GM12878 (cell line): ENCODE measurements around the gene CEP78. TPM values are rescaled to one million over a fixed set of nuclear protein-coding genes. Genes with fewer than 3 reads are reported as not detected.

ENCODE experiments used
- ATAC-seq: fragments of 200-7000 bp; cut with Tn5 transposase; 3 replicates; pipeline ENCODE4 v1.9.1; 2020; ENCODE audit warnings: mild to moderate bottlenecking, moderate library complexity
- BruUV-seq: library from RNA; stranded (reverse); fragments of 400-500 nt; replicated peaks from 2 replicates; lab custom pipeline; 2021; lab: Mats Ljungman, UMichigan
- CTCF ChIA-PET: fragments of 300-600 bp; sonication (Branson Sonifier 250); formaldehyde crosslinking; extraction: SDS; loops from one replicate; lab custom pipeline; 2021; ENCODE audit warnings: inconsistent platforms; lab: Yijun Ruan, JAX
- POLR2A ChIA-PET: fragments of 350-600 bp; formaldehyde crosslinking; extraction: SDS; loops from one replicate; lab custom pipeline; 2021; ENCODE audit warnings: inconsistent platforms; lab: Charles Lee
- RAD21 ChIA-PET: fragments of 300-600 bp; sonication (Branson Sonifier 250); formaldehyde crosslinking; loops from one replicate; lab custom pipeline; 2023; ENCODE audit warnings: antibody characterized with exemption; ENCODE audit not compliant: unreplicated experiment; lab: Charles Lee
- SMC1A ChIA-PET: fragments of 300-600 bp; sonication (Branson Sonifier 250); formaldehyde crosslinking; loops from one replicate; lab custom pipeline; 2023; ENCODE audit not compliant: unreplicated experiment, uncharacterized antibody; lab: Charles Lee
- DNase-seq: peaks from one replicate; pipeline ENCODE4 v3.0.0-alpha.2; 2011; ENCODE audit warnings: low read depth, low spot score
- FAIRE-seq: peaks from 3 replicates; lab custom pipeline; 2011; peaks lifted over from hg19 to GRCh38; lab: Jason Lieb, UNC
- H2AFZ ChIP-seq: 2 replicates; pipeline ENCODE4 v1.6.0; 2011; ENCODE audit warnings: low read depth, low read length, control low read depth; ENCODE audit not compliant: control insufficient read depth
- H3K27ac ChIP-seq: 2 replicates; pipeline ENCODE4 v1.5.1; 2011; ENCODE audit warnings: control low read depth; ENCODE audit not compliant: control insufficient read depth, insufficient read depth
- H3K27me3 ChIP-seq, 2 experiments: replicated peaks in 1 of 2; 2 replicates each; pipeline versions ENCODE4 v1.6.0 to v1.6.1; 2011; ENCODE audit warnings: low read length in 1 of 2; ENCODE audit not compliant: control insufficient read depth in 2 of 2, insufficient read depth in 2 of 2
- H3K36me3 ChIP-seq, 2 experiments: 2 replicates each; pipeline ENCODE4 v1.5.1; 2011; ENCODE audit warnings: low read length in 1 of 2; ENCODE audit not compliant: control insufficient read depth in 2 of 2, insufficient read depth in 2 of 2
- H3K4me1 ChIP-seq: 2 replicates; pipeline ENCODE4 v1.6.1; 2011; ENCODE audit warnings: mild to moderate bottlenecking, low read length, moderate library complexity, mixed read lengths; ENCODE audit not compliant: control insufficient read depth, insufficient read depth
- H3K4me2 ChIP-seq: 2 replicates; pipeline ENCODE4 v1.6.0; 2011; ENCODE audit warnings: control low read depth; ENCODE audit not compliant: control insufficient read depth, insufficient read depth
- H3K4me3 ChIP-seq: fragments of 200-600 bp; sonication (generic); 2 replicates; pipeline ENCODE4 v1.5.1; 2016
- H3K79me2 ChIP-seq: 2 replicates; pipeline ENCODE4 v1.6.0; 2011; ENCODE audit warnings: low read length; ENCODE audit not compliant: control insufficient read depth, insufficient read depth
- H3K9ac ChIP-seq: 2 replicates; pipeline ENCODE4 v1.8.0; 2011; ENCODE audit warnings: low read length, control low read depth, mixed read lengths; ENCODE audit not compliant: control insufficient read depth, insufficient read depth
- H3K9me3 ChIP-seq: replicated peaks from 3 replicates; pipeline ENCODE4 v1.5.1; 2011; ENCODE audit warnings: mild to moderate bottlenecking, low read length; ENCODE audit not compliant: control insufficient read depth, insufficient read depth
- H4K20me1 ChIP-seq: 2 replicates; pipeline ENCODE4 v1.6.0; 2011; ENCODE audit not compliant: control insufficient read depth, insufficient read depth
- ATF7 ChIP-seq: fragments of 450-650 bp; IDR thresholded peaks from 2 replicates; pipeline ENCODE4 v1.6.1; 2016; ENCODE audit warnings: low read depth, mild to moderate bottlenecking
- CBX3 ChIP-seq: fragments of 200-600 bp; sonication (generic); IDR thresholded peaks from 2 replicates; pipeline ENCODE4 v1.6.1; 2016; ENCODE audit warnings: low read depth, borderline replicate concordance
- CREM ChIP-seq: IDR thresholded peaks from 2 replicates; pipeline ENCODE4 v1.6.1; 2014; ENCODE audit warnings: antibody characterized with exemption, low read depth
- CUX1 ChIP-seq: IDR thresholded peaks from 2 replicates; pipeline ENCODE4 v1.6.1; 2012; ENCODE audit warnings: improper control_type of control experiment, low read depth, low read length; ENCODE audit not compliant: insufficient replicate concordance
- DPF2 ChIP-seq: fragments of 450-650 bp; IDR thresholded peaks from 2 replicates; pipeline ENCODE4 v1.6.1; 2017; ENCODE audit warnings: mild to moderate bottlenecking
- IKZF2 ChIP-seq, 2 experiments: fragments of 450-650 bp; IDR thresholded peaks; 2 replicates each; pipeline ENCODE4 v1.6.1; 2017; ENCODE audit warnings: mild to moderate bottlenecking in 2 of 2, moderate library complexity in 2 of 2
- IRF3 ChIP-seq: fragments of 450-650 bp; IDR thresholded peaks from 2 replicates; pipeline ENCODE4 v1.6.1; 2014; ENCODE audit warnings: mild to moderate bottlenecking
- JUND ChIP-seq: IDR thresholded peaks from 2 replicates; pipeline ENCODE4 v1.6.1; 2012; ENCODE audit warnings: low read depth, mild to moderate bottlenecking, low read length, improper control_type of control experiment, moderate library complexity
- KDM1A ChIP-seq: fragments of 200-600 bp; sonication (generic); IDR thresholded peaks from 2 replicates; pipeline ENCODE4 v1.6.1; 2016; ENCODE audit warnings: borderline replicate concordance
- NR2C1 ChIP-seq: fragments of 450-650 bp; IDR thresholded peaks from 2 replicates; pipeline ENCODE4 v1.6.1; 2017; ENCODE audit warnings: antibody characterized with exemption, mild to moderate bottlenecking, moderate library complexity
- RB1 ChIP-seq: fragments of 450-650 bp; formaldehyde crosslinking; IDR thresholded peaks from 2 replicates; pipeline ENCODE4 v1.6.1; 2017; ENCODE audit warnings: mild to moderate bottlenecking, borderline replicate concordance
- SMAD5 ChIP-seq: IDR thresholded peaks from 2 replicates; pipeline ENCODE4 v1.6.1; 2016; ENCODE audit warnings: antibody characterized with exemption, low read depth
- SMARCA5 ChIP-seq: fragments of 450-650 bp; IDR thresholded peaks from 2 replicates; pipeline ENCODE4 v1.6.1; 2017; ENCODE audit warnings: mild to moderate bottlenecking
- SREBF1 ChIP-seq: IDR thresholded peaks from 2 replicates; pipeline ENCODE4 v1.6.1; 2012; ENCODE audit warnings: mild to moderate bottlenecking, low read length
- STAT3 ChIP-seq: IDR thresholded peaks from 2 replicates; pipeline ENCODE4 v1.6.1; 2011; ENCODE audit warnings: low read depth, low read length, improper control_type of control experiment
- SUZ12 ChIP-seq: fragments of 200-600 bp; sonication (generic); IDR thresholded peaks from one replicate; pipeline ENCODE4 v1.6.1; 2018; ENCODE audit warnings: antibody characterized with exemption, mild to moderate bottlenecking; ENCODE audit not compliant: unreplicated experiment
- TBL1XR1 ChIP-seq: IDR thresholded peaks from 2 replicates; pipeline ENCODE4 v1.6.1; 2012; ENCODE audit warnings: low read depth, low read length, improper control_type of control experiment
- ZNF274 ChIP-seq: IDR thresholded peaks from one replicate; pipeline ENCODE4 v1.8.0; 2011; ENCODE audit not compliant: insufficient read length, insufficient read depth
- WGBS: methylation state at CpG from one replicate; pipeline ENCODE4 v1.1.6; 2016; ENCODE audit warnings: low lambda C conversion rate; ENCODE audit not compliant: insufficient replicate concordance, insufficient coverage; ENCODE audit errors: missing lambda C conversion rate; 5-methylcytosine and 5-hydroxymethylcytosine counted together
- in situ Hi-C: fragments of 300-500 bp; cut with MboI; formaldehyde crosslinking; loops from 9 replicates; pipeline ENCODE4 v1.14.3; 2018; ENCODE audit warnings: mixed read lengths
- intact Hi-C: fragments of 100-400 bp; cut with micrococcal nuclease; formaldehyde crosslinking; loops from one replicate; pipeline ENCODE4 v1.14.2; 2022; ENCODE audit not compliant: unreplicated experiment
- polyA plus RNA-seq, 11 experiments: library from polyadenylated mRNA; depleted of rRNA in 4 of 11; unstranded in 6 of 11; stranded (reverse) in 5 of 11; fragments of >200 nt; fragmentation: Nextera tagmentation in 4 of 11; fragmentation: Illumina TruSeq in 1 of 11; extraction: Ambion mirVana in 4 of 11; extraction: Trizol in 1 of 11; gene quantifications; 1 replicate in 1 of 11; 2 replicates in 10 of 11; pipeline versions ENCODE4 v1.2.1 to v1.2.3, GENCODE V29; 2011 to 2016; ENCODE audit warnings: inconsistent platforms in 2 of 11, missing spikeins in 2 of 11, low read depth in 1 of 11
- total RNA-seq, 4 experiments: library from RNA; depleted of rRNA in 3 of 4; stranded (reverse); fragments of >200 nt in 3 of 4; fragmentation: Illumina TruSeq in 1 of 4; extraction: Trizol in 1 of 4; gene quantifications; 2 replicates each; pipeline versions ENCODE4 v1.2.1 to v1.2.3, GENCODE V29; 2013 to 2021

Gene CEP78
- total and polyA plus RNA-seq, 10 of the 15 experiments (the other 5 are each of a cell fraction or from before 2014, with no cell fraction given) = 4.1 to 44.9 (median 27.9) TPM

GRCh38 chr9:78214492-78214891 is 21.4 kb upstream of the CEP78 start (continued):
- TF ChIP-seq CUX1 (no peak), SMAD5 (no peak), TBL1XR1 (no peak), SUZ12 (no peak)

GRCh38 chr9:78215706-78216105 is 20.2 kb upstream of the CEP78 start:
- Histone ChIP-seq H3K79me2 (no peaks in the 10 kb centered on the region), H3K4me2 (no peak overlapping the region), H3K36me3 (no peaks in the 10 kb centered on the region), H3K27ac (no peak overlapping the region), H3K9ac (no peak overlapping the region), H2AFZ (no peak overlapping the region), H3K4me1 (peaks cover 7% of the 10 kb centered on the region), H3K9me3 (no peaks in the 10 kb centered on the region), H3K27me3 (no peaks in the 10 kb centered on the region), H3K4me3 (no peak overlapping the region), H4K20me1 (no peaks in the 10 kb centered on the region)
- 29% methylated on average over 2 of the region's 2 CpGs for WGBS
- no TSS peak for BruUV-seq
- in situ Hi-C loops (no loop called here), intact Hi-C loops (loop anchor here (10.0 kb wide), 1 partner anchor 211 kb away; no protein-coding TSS in a partner anchor)
- RAD21 ChIA-PET = interaction anchor here (2.0 kb wide), 1 partner anchor 84 kb away, joined by 6 read pairs; no protein-coding TSS in a partner anchor
- POLR2A ChIA-PET = no interaction called here
- no peak for DNase-seq
- FAIRE-seq = no peak
- ATAC-seq = no peak
- CTCF ChIA-PET = interaction anchor here (0.6 to 1.5 kb wide), 6 partner anchors 42 to 760 kb away, joined by 3 to 7 read pairs (median 4); no protein-coding TSS in a partner anchor
- SMC1A ChIA-PET = interaction anchor here (0.6 to 4.0 kb wide), 6 partner anchors 10 to 760 kb away, joined by 3 to 12 read pairs (median 3); no protein-coding TSS in a partner anchor
- TF ChIP-seq RB1 (no peak), JUND (no peak), IKZF2 (IDR thresholded peaks at IDR 0.05) (no peak), SMAD5 (no peak), KDM1A (no peak), ATF7 (no peak), CBX3 (no peak), IRF3 (no peak), SREBF1 (no peak), NR2C1 (no peak), CREM (no peak), STAT3 (no peak), ZNF274 (no peak), DPF2 (no peak), SMARCA5 (no peak)
- TF ChIP-seq, all 136 proteins: peak for 0
